HG02970 (cell line): ENCODE data around the gene OR51I2.

ENCODE experiments used
- ATAC-seq: cut with Tn5 transposase; IDR thresholded peaks from one replicate; pipeline ENCODE4 v1.9.1; 2021; ENCODE audit warnings: mild to moderate bottlenecking, moderate library complexity, moderate number of reproducible peaks; ENCODE audit not compliant: unreplicated experiment, low FRiP score

Gene OR51I2

GRCh38 chr11:5449023-5449422 is at the start of gene OR51I2:
Gene OR51I2 (plus strand): TSS chr11:5449323. CDS start chr11:5453489, 4,166 bp downstream.
- no peak for ATAC-seq

- ATAC-seq = no peak
Observed at GRCh38 chr11:5405173-5405572, 44.0 kb upstream of the OR51I2 start.

GRCh38 chr11:5420993-5421392 is 28.1 kb upstream of the OR51I2 start:
- no peak for ATAC-seq

GRCh38 chr11:5421811-5422210 is 27.3 kb upstream of the OR51I2 start, which contains the start of gene OR51Q1:
Gene OR51Q1 (plus strand): TSS chr11:5422111. CDS start chr11:5422201, 90 bp downstream.
- ATAC-seq = no peak

- ATAC-seq = no peak
Observed at GRCh38 chr11:5423131-5423530, 26.0 kb upstream of the OR51I2 start.

GRCh38 chr11:5441414-5441813 is 7.7 kb upstream of the OR51I2 start, which contains the start of gene OR51I1:
Gene OR51I1 (minus strand): TSS chr11:5441514. CDS start chr11:5441514, 0 bp downstream.
- no peak for ATAC-seq

- no peak for ATAC-seq
Observed at GRCh38 chr11:5443835-5444393, 5.2 kb upstream of the OR51I2 start.

GRCh38 chr11:5449432-5449831 is 309 bp downstream of the OR51I2 start:
- no peak for ATAC-seq

- ATAC-seq = no peak
Observed at GRCh38 chr11:5460983-5461621, 12.0 kb downstream of the OR51I2 start.

GRCh38 chr11:5467527-5467926 is 18.4 kb downstream of the OR51I2 start:
- ATAC-seq = no peak

GRCh38 chr11:5473921-5474320 is 24.8 kb downstream of the OR51I2 start:
- ATAC-seq = no peak

GRCh38 chr11:5476186-5476819 is 27.2 kb downstream of the OR51I2 start:
- ATAC-seq = no peak

GRCh38 chr11:5486003-5486402 is 36.9 kb downstream of the OR51I2 start:
- no peak for ATAC-seq

- no peak for ATAC-seq
Observed at GRCh38 chr11:5486421-5486820, 37.3 kb downstream of the OR51I2 start.

GRCh38 chr11:5488385-5488784 is 39.3 kb downstream of the OR51I2 start, which contains the start of gene OR52D1:
Gene OR52D1 (plus strand): TSS chr11:5488685. CDS start chr11:5488707, 22 bp downstream.
- ATAC-seq = no peak

GRCh38 chr11:5488798-5489399 is 39.8 kb downstream of the OR51I2 start:
- ATAC-seq = no peak

- no peak for ATAC-seq
Observed at GRCh38 chr11:5489576-5490357, 40.6 kb downstream of the OR51I2 start.

- no peak for ATAC-seq
Observed at GRCh38 chr11:5499671-5500070, 50.5 kb downstream of the OR51I2 start.

GRCh38 chr11:5500393-5500801 is 51.3 kb downstream of the OR51I2 start:
- ATAC-seq = no peak

- ATAC-seq = no peak
Observed at GRCh38 chr11:5504403-5504921, 55.3 kb downstream of the OR51I2 start.
